Activated CD8-positive, alpha-beta memory T cell treated with anti-CD3 and anti-CD28 coated beads for 24 hours (primary cell): ENCODE data around the gene RGMA.
"Not testable (repeated sequence)": the region's sequence is repeated elsewhere in the genome, so short reads cannot be mapped to it uniquely, and the experiment has no call there.

Experiments
- DNase-seq: peaks from one replicate; pipeline ENCODE4 v3.0.0-alpha.2; 2020

RGMA gene

DNA sequence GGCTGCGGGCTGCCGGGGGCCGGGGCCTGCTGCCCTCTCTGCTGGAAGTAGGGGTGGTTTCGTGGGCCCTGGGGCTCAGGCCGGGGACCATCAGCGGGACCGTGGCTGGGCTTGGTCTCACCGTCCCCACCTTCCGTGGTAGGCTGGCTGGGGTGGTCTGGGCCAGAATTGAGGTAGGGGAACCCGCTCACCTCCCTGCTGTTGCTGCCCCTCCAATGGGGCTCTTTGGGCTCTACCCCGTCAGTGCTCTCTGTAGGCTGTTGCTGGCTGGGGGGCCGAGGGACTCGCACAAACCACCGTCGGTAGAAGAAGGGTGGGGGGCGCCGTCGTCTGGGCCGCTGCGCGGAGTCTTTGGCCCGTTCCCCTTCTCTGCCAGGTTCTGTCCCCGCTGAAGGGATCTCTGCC is 23.4 kb downstream of the RGMA start:
- DNase-seq = no peak

- DNase-seq = no peak
Measured at GRCh38 chr15:93063796-93064690, 25.0 kb downstream of the RGMA start.

- DNase-seq = no peak
Measured at GRCh38 chr15:93063262-93063671, 25.7 kb downstream of the RGMA start.

DNA sequence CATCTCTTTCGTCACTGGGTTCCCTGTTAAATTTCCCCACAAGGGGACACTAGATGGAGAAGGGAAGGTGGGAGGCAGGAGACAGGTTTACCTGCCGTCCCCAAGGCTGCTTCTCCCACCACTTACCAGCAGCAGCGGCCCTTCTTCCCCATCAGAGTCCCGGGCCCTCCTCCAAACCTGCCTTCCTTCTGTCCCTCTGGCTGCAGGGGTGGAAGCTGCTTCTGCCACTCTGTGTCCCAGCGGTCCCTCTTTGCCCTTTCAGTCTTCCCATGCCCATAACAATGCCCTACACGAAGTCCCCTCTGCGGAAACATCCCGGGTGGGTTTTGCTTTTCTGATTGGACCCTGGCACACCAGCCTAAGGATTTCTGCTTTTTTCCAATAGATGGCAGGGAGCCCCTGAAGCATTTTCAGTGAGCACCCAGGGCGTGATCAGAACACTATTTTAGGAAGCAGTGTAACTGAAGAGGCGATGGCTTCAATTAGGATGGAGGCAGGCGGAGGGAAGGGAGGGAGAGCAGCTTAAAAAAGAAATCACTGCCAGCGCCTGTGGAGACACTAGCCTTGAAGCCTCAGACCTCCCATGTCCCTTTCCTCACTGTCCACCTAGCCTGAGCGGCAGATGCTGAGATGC is 26.3 kb downstream of the RGMA start:
- DNase-seq = not testable (repeated sequence)

- no peak for DNase-seq
Measured at GRCh38 chr15:93060336-93061248, 28.4 kb downstream of the RGMA start.

DNA sequence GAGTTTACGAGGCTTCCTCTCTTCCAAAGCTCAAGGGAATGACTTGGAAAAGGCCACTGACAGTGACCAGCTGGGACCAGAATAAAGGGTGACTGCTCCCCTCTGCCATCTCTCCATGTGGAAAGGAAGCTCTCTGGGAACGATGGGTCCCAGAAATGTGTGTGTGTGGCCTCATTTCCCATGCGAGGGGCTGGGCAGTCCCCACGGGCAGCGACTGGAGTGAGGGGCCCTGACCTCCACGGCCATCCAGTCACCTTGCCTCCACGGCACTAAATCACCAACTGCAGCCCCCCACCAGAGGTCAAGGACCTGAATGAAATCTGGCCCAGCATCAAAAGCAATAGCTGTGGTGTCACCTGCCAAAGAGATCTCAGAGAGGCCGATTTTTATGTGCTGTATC is 29.6 kb downstream of the RGMA start:
- no peak for DNase-seq

- no peak for DNase-seq
Measured at GRCh38 chr15:93058904-93059427, 30.0 kb downstream of the RGMA start.

DNA sequence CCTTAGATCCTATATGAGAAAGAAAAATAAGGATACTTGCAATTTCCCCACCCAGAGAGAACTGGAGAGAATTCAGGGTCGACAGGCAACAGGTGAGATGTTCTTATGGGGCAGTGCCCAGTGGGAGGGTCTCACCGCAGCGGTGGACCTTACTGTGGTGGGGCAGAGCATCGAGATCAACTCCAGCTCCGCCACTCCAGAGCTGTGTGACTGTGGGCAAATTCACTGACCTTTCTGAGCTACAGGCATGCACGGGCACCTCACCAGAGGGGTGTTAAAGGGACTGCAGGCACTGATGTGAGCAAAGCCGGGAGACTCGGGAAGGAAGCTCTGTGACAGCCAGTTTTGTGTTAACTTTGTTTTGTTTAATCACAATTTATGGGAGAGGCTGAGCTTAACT is 30.9 kb downstream of the RGMA start:
- DNase-seq = no peak

DNA sequence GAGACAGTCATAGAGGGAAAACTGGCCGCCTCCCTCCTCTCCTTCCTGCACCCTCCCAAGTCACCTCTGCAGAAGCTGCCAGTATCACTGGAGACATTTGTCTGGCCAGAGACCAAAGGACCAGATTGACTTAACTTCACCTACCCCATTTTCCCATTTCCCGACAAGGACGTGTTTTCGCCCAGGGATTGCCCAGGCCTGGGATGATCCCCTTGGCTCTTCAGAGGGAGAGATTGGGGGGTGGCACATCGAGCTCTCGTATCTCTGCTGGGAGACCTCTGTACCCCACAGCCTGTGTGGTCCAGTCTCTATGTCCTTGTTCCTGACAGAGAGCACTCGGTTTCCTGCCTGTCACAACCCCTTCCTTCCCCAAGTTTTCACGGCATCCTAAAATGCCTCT is 31.4 kb downstream of the RGMA start:
- no peak for DNase-seq

GRCh38 chr15:93056836-93057235 is 32.2 kb downstream of the RGMA start:
- DNase-seq = no peak

- no peak for DNase-seq
Measured at GRCh38 chr15:93055211-93055610, 33.8 kb downstream of the RGMA start.

GRCh38 chr15:93052090-93052879 is 36.7 kb downstream of the RGMA start:
- DNase-seq = no peak

GRCh38 chr15:93051236-93052089 is 37.5 kb downstream of the RGMA start:
- DNase-seq = no peak

- no peak for DNase-seq
Measured at GRCh38 chr15:93050648-93051047, 38.4 kb downstream of the RGMA start.

- DNase-seq = no peak
Measured at GRCh38 chr15:93049914-93050578, 39.0 kb downstream of the RGMA start.

DNA sequence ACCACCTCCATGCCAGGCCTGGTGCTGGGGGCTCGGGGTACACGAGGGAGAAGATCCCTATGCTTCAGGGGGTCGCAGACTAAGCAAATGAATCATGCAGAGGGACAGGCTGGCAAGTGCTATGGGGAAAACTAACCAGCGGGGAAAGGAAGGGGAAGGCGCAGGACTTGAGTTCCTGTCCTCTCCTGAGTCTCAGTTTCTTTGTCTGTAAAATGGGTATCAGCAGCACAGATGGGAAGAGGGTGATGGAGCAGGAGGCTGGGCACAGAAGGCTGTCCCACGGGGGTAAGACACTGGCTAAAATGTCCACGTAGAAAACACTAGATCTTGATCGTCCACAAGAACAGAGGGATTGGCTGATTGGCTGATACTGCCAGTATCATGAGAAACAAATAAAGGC is 39.8 kb downstream of the RGMA start:
- no peak for DNase-seq

DNA sequence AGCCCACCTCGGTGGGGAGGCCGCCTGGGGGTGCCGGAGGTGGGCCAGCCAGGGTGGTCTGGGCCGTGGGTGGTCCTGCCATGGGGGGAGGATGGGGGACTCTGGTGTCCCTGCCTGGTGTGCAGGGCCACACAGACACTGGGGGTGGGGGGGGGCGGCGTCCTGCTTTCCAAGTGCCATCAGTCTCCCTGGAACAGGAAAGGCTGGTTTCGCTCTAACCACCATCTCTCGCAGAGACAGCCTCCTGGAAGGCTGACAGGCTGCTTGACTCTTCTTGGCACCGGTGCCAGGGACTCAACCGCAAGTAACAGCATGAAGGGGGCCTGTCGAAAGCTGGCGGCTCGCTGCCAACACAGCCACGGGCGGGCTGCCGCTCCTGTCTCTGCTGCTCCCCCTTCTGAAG is 40.3 kb downstream of the RGMA start:
- no peak for DNase-seq

DNA sequence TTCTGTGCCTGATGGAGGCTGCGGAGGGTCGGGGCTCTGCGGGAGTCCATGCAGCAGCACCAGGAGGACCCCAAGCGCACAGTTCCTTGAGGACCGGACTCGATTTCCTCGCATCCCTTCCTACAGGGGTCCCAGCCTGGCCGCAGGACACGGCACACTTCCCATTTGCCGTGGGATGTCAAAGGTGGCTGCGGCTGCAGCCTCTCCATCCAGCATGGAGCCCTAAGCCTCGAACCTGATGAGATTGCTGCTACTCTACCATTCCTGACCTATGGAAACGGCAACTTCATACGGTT is 40.6 kb downstream of the RGMA start:
- DNase-seq = no peak

DNA sequence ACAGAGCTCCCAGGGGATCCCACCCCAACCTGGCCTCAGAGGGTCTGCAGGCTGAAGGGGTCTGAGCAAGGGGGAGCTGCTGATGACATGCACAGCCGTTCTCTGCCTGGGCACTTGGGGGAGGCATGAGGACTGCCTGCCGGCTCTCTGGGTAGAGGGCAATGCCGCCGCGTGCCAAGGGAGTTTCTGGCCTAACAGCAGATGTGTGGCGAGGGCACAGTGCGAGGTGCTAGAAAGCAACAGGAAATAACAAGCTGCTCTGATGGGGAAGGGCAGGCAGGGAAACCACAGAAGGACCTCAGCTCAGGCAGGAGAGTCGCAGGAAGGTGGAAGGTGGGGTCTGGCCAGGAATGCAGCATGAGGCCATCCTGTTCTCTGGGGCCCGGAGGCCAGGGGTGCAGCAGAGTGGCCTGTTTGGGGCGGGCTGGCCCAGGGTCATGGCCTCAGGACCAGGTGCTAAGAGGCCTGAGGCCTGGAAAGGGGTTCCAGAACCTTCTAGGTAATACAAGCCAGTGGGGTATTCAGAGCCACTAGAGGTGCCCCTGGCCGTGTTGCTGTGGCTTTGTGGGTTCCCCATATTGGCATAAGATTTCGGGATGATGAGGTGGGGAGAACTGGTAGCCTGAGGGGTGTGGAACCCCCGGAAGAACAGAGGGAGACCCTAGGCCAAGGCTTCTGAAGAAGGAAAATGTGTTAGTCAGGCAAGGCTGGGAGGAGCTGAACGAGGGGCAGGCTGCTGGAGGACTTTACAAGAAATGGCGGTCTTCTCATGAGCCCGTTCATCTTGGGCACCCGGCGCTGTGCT is 41.2 kb downstream of the RGMA start:
- DNase-seq = no peak

DNA sequence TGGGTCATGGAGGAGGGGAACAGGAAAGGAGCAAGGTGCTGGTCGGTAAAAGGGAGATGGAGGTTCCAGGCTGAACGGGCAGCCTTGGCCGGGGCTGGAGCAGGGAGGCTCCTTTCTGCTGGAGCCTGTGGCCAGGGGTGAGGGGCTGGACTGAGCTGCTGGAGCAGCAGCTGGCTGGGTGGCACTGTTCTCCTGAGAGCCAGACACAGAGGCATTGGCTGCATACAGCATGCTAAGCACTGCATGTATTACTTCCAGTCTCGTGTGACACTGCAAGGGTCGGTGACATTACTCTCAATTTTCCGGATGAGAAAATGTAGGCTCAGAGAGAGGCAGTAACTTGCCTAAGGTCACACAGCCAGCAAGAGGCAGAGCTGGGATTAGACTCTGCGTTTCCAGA is 42.3 kb downstream of the RGMA start:
- no peak for DNase-seq
